Activated CD8-positive, alpha-beta memory T cell treated with anti-CD3 and anti-CD28 coated beads, Interleukin-2, amount 50 U/mL, for 24 hours (primary cell): ENCODE measurements around the gene HAUS7.

ENCODE experiments used
- DNase-seq: peaks from one replicate; pipeline ENCODE4 v3.0.0-alpha.2; 2020; ENCODE audit errors: extremely low read depth

HAUS7 gene

DNA sequence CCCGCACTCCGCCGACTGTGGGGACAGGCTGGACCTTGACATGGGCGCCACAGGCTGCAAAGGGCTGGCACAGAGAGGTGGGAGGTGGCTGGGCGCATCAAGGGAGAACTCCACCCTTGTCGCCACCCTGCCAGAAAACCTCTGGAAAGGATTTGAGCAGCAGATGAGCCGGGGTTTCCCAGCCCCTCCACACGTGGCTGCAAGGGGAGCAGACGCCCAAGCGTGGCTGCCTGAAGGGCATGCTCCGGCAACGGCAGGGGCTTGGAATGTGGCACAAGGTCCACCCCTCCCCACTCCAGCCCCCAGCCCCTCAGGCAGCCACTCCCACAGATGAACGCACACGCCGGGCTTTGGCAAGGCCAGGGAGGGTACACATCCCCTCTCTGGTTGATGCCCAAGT is 29.0 kb upstream of the HAUS7 start:
- no peak for DNase-seq

- DNase-seq, result no peak
These were observed 28.1 kb upstream of the HAUS7 start for GRCh38 chrX:153498453-153498852.

DNA sequence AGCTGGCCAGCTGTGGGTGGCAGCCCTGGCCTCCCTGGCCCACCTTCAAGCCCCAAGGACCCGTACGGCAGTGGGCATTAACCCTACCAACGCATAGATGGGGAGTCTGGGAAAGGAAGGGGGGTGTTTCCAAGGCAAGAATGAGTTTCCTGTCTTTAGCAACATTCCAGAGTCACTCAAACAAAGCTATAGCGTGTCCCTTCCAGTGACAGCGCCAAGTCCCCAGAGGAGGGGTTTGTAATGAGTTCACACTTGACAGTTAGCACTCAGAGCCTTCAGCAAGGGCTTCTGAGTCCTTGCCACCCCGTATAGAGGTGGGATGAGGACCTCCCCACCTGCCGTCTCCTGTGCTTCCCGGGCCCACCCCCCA is 26.2 kb upstream of the HAUS7 start:
- no peak for DNase-seq

GRCh38 chrX:153495903-153496589 is 25.7 kb upstream of the HAUS7 start:
- no peak for DNase-seq

- DNase-seq, result no peak
These were observed 25.0 kb upstream of the HAUS7 start for GRCh38 chrX:153495362-153495751.

DNA sequence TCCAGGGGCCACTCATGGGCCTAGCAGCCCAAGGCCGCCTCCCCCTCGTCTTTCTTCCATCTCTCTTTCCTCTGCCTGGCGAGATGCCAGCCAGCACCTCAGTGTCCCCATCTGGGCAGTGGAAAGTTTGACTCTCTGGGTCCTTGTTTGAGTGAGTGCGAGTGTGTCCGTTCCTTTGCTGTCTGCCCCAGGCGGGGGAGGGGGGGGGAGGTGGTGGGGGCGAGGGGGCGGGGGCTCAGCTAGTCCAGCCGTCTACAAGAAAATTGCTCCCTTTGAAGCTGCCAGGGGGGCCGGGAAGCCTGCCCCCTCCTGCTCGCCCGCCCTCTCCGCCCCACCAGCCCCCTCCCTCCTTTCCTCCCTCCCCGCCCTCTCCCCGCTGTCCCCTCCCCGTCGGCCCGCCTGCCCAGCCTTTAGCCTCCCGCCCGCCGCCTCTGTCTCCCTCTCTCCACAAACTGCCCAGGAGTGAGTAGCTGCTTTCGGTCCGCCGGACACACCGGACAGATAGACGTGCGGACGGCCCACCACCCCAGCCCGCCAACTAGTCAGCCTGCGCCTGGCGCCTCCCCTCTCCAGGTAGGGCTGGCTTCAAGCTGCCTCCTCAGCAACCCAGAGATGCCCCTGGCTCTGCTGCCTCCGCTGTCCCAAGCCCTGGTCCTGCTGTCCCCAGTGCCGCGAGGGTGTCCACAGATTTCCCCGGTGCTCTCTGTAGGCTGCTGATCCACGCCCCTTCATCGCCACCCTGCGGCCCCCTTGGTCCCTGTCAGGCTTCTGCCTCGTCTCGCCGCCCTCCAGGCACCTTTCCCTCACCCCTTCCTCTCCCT is 24.4 kb upstream of the HAUS7 start, which contains the start of gene BGN:
Gene BGN (plus strand): TSS at position 440 of the 821 bp plus-strand sequence. CDS start 9,652 bp downstream, outside the sequence.
- no peak for DNase-seq

DNA sequence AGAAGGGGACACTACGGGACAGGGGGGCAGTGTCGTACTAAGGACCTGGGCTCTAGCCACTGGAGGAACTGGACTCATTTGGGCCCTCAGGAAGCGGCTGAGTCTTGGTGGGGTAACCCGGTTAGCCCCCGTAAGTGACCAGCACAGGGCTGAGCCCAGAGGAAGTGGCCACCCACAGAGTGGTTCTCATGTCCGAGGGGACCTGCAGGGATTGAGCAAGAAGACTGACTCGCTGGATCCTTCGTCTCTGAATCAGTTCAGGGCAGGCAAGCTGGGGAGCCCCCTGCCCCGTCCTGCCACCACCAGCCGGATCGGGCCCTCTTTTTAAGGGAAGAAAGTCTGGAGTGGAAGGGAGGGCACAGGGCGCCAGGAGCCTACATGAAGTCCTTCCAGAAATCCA is 23.7 kb upstream of the HAUS7 start:
- no peak for DNase-seq

GRCh38 chrX:153493085-153493484 is 22.7 kb upstream of the HAUS7 start:
- DNase-seq, result no peak

GRCh38 chrX:153492543-153492942 is 22.2 kb upstream of the HAUS7 start:
- no peak for DNase-seq

GRCh38 chrX:153491918-153492317 is 21.5 kb upstream of the HAUS7 start:
- no peak for DNase-seq

- no peak for DNase-seq
These were observed 21.1 kb upstream of the HAUS7 start for GRCh38 chrX:153491351-153491914.

GRCh38 chrX:153490217-153490930 is 20.0 kb upstream of the HAUS7 start:
- DNase-seq, result no peak

GRCh38 chrX:153488231-153488914 is 18.0 kb upstream of the HAUS7 start:
- no peak for DNase-seq

GRCh38 chrX:153487590-153488071 is 17.3 kb upstream of the HAUS7 start:
- DNase-seq, result no peak

DNA sequence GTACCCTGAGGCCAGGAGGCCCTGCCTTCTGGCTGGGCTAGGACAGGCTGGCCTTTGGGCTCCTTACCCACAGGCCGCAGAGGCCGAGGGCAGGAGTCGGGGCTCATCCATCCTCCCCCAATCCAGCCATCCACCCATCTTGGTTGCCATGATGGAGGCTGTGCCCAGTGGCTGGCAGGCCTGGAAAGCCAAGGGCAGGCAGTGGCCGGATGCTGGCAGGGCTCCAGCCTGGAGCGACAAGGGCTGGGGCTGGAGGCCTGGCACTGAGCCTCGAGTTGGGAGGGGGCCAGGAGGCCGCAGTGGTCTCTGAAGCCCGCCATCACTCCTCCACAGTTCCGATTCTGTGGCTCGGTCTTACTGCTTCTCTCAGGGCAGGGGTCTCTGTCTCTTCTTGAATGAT is 15.8 kb upstream of the HAUS7 start:
- DNase-seq, result no peak

GRCh38 chrX:153485396-153486080 is 15.2 kb upstream of the HAUS7 start:
- no peak for DNase-seq

GRCh38 chrX:153482376-153483015 is 12.1 kb upstream of the HAUS7 start:
- no peak for DNase-seq

DNA sequence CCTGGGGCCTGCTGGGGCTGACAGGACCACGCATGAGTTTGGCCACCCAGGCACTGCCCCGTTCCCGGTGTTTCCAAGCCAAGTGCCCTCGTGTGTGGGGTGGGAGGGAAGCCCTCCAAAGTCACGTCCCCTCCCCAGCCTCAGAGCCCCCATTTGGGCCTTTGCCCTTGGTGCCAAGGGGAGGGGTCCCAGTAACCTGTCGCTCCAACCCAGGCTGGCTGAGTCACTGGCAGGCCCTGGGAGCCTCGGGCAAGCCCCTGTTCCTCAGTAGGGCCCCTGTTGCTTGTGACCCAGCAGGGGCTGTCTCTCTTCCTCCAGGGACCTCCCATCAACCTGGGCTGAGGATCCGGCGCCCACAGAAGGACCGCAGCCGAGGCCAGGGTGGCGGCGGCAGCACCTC is 10.7 kb upstream of the HAUS7 start:
- no peak for DNase-seq

- no peak for DNase-seq
These were observed 8.4 kb upstream of the HAUS7 start for GRCh38 chrX:153478746-153479145.

DNA sequence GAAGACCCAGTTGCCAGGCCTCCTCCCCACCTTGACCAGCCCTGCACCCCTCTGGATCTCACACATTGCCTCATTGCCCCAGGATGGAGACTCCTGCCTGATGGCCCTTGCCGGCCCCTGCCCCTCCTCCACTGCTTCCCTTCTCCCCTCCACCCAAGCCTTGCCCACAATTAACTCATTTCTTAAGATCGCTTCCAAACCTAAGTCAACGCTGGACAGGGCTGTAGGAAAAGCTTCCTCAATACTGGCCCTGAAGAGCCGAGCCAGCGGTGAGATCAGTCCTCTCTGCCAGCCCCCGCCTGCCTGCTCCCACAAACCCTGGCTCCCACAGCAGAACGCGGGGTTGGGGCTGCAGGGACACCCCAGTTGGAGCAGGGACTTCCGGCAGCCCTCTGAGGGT is 7.5 kb upstream of the HAUS7 start:
- DNase-seq, result no peak
